Measurements from ENCODE around the gene EPHA4.

The EPHA4 gene

GRCh38 chr2:221442128-221442527 lies 130.0 kb downstream of the EPHA4 start:
- DNase-seq (ENCODE audit: low read depth in 2 of 2) = no peak

- no peak for DNase-seq (ENCODE audit: low read depth in 2 of 2)
Observed at GRCh38 chr2:221439761-221440479, 132.2 kb downstream of the EPHA4 start.

- DNase-seq (ENCODE audit: low read depth in 2 of 2) = no peak
Observed at GRCh38 chr2:221437056-221437455, 135.0 kb downstream of the EPHA4 start.

GRCh38 chr2:221435171-221435570 lies 136.9 kb downstream of the EPHA4 start:
- no peak for DNase-seq (ENCODE audit: low read depth in 2 of 2)

- no peak for DNase-seq (ENCODE audit: low read depth in 2 of 2)
Observed at GRCh38 chr2:221434142-221434541, 138.0 kb downstream of the EPHA4 start.

GRCh38 chr2:221431477-221431876 lies 140.6 kb downstream of the EPHA4 start:
- no peak for DNase-seq (ENCODE audit: low read depth in 2 of 2)

- DNase-seq (ENCODE audit: low read depth in 2 of 2) = no peak
Observed at GRCh38 chr2:221429741-221430491, 142.2 kb downstream of the EPHA4 start.

- no peak for DNase-seq (ENCODE audit: low read depth in 2 of 2)
Observed at GRCh38 chr2:221428896-221429295, 143.2 kb downstream of the EPHA4 start.

- DNase-seq (ENCODE audit: low read depth in 2 of 2) = no peak
Observed at GRCh38 chr2:221426929-221427328, 145.2 kb downstream of the EPHA4 start.

- no peak for DNase-seq (ENCODE audit: low read depth in 2 of 2)
Observed at GRCh38 chr2:221425891-221426290, 146.2 kb downstream of the EPHA4 start.

GRCh38 chr2:221425353-221425752 lies 146.8 kb downstream of the EPHA4 start:
- DNase-seq (ENCODE audit: low read depth in 2 of 2) = no peak

GRCh38 chr2:221423210-221423804 lies 148.8 kb downstream of the EPHA4 start:
- no peak for DNase-seq (ENCODE audit: low read depth in 2 of 2)

- DNase-seq (ENCODE audit: low read depth in 2 of 2) = no peak
Observed at GRCh38 chr2:221422516-221423209, 149.4 kb downstream of the EPHA4 start.

GRCh38 chr2:221420245-221420644 lies 151.9 kb downstream of the EPHA4 start:
- DNase-seq (ENCODE audit: low read depth in 2 of 2) = no peak

- no peak for DNase-seq (ENCODE audit: low read depth in 2 of 2)
Observed at GRCh38 chr2:221415789-221416188, 156.3 kb downstream of the EPHA4 start.

GRCh38 chr2:221412978-221413377 lies 159.1 kb downstream of the EPHA4 start:
- no peak for DNase-seq (ENCODE audit: low read depth in 2 of 2)

- DNase-seq (ENCODE audit: low read depth in 2 of 2) = no peak
Observed at GRCh38 chr2:221410487-221410886, 161.6 kb downstream of the EPHA4 start.

GRCh38 chr2:221407765-221408164 lies 164.3 kb downstream of the EPHA4 start:
- no peak for DNase-seq (ENCODE audit: low read depth in 2 of 2)

- no peak for DNase-seq (ENCODE audit: low read depth in 2 of 2)
Observed at GRCh38 chr2:221405521-221405920, 166.6 kb downstream of the EPHA4 start.

GRCh38 chr2:221402072-221402471 lies 170.0 kb downstream of the EPHA4 start:
- no peak for DNase-seq (ENCODE audit: low read depth in 2 of 2)

GRCh38 chr2:221400411-221400810 lies 171.7 kb downstream of the EPHA4 start:
- no peak for DNase-seq (ENCODE audit: low read depth in 2 of 2)

- no peak for DNase-seq (ENCODE audit: low read depth in 2 of 2)
Observed at GRCh38 chr2:221399183-221399582, 172.9 kb downstream of the EPHA4 start.
